Astrocyte (in vitro differentiated cells and primary cell): ENCODE data around the gene OMA1. TPM values are rescaled to one million over a fixed set of nuclear protein-coding genes. Genes with fewer than 3 reads are reported as not detected.
"Not testable (repeated sequence)": the region's sequence is repeated elsewhere in the genome, so short reads cannot be mapped to it uniquely, and the experiment has no call there.

Source experiments
- DNase-seq: peaks from one replicate; pipeline ENCODE4 v3.0.0-alpha.2; 2010; ENCODE audit warnings: low read depth
- FAIRE-seq: peaks from 2 replicates; lab custom pipeline; 2011; peaks lifted over from hg19 to GRCh38; lab: Jason Lieb, UNC
- H2AFZ ChIP-seq: 2 replicates; pipeline ENCODE4 v1.6.0; 2012; ENCODE audit warnings: low read depth, low read length, inconsistent platforms
- H3K27ac ChIP-seq: 2 replicates; pipeline ENCODE4 v1.5.1; 2011; ENCODE audit warnings: low read depth, low read length, inconsistent platforms
- H3K27me3 ChIP-seq: 2 replicates; pipeline ENCODE4 v1.6.0; 2011; ENCODE audit warnings: low read length, inconsistent platforms; ENCODE audit not compliant: insufficient read depth
- H3K36me3 ChIP-seq: 2 replicates; pipeline ENCODE4 v1.5.1; 2011; ENCODE audit warnings: low read length, inconsistent platforms; ENCODE audit not compliant: insufficient read depth
- H3K4me1 ChIP-seq: 2 replicates; pipeline ENCODE4 v1.5.1; 2011; ENCODE audit warnings: low read length, inconsistent platforms; ENCODE audit not compliant: insufficient read depth
- H3K4me2 ChIP-seq: 2 replicates; pipeline ENCODE4 v1.6.0; 2012; ENCODE audit warnings: low read length, inconsistent platforms
- H3K4me3 ChIP-seq: 2 replicates; pipeline ENCODE4 v1.5.1; 2011; ENCODE audit warnings: low read depth, mild to moderate bottlenecking, low read length, inconsistent platforms; ENCODE audit not compliant: insufficient read depth
- H3K79me2 ChIP-seq: 2 replicates; pipeline ENCODE4 v1.6.0; 2012; ENCODE audit warnings: mild to moderate bottlenecking, low read length, inconsistent platforms; ENCODE audit not compliant: insufficient read depth
- H3K9ac ChIP-seq: 2 replicates; pipeline ENCODE4 v1.6.0; 2012; ENCODE audit warnings: mild to moderate bottlenecking, low read length, inconsistent platforms
- H3K9me3 ChIP-seq: 2 replicates; pipeline ENCODE4 v1.5.1; 2012; ENCODE audit warnings: low read depth, mild to moderate bottlenecking, low read length, inconsistent platforms; ENCODE audit not compliant: insufficient read depth
- H4K20me1 ChIP-seq: 2 replicates; pipeline ENCODE4 v1.6.0; 2012; ENCODE audit warnings: low read length, inconsistent platforms; ENCODE audit not compliant: insufficient read depth
- H3K27ac Mint-ChIP-seq: one replicate; pipeline ENCODE4 v1.8.0; 2021; ENCODE audit warnings: mild to moderate bottlenecking, mixed read lengths; ENCODE audit not compliant: unreplicated experiment
- H3K27me3 Mint-ChIP-seq: one replicate; pipeline ENCODE4 v1.8.0; 2021; ENCODE audit warnings: low read depth, mixed read lengths; ENCODE audit not compliant: unreplicated experiment
- H3K36me3 Mint-ChIP-seq: one replicate; pipeline ENCODE4 v1.8.0; 2021; ENCODE audit warnings: low read depth, mixed read lengths; ENCODE audit not compliant: unreplicated experiment
- H3K4me1 Mint-ChIP-seq: one replicate; pipeline ENCODE4 v1.8.0; 2021; ENCODE audit warnings: low read depth, mixed read lengths; ENCODE audit not compliant: unreplicated experiment
- H3K4me3 Mint-ChIP-seq: one replicate; pipeline ENCODE4 v1.8.0; 2021; ENCODE audit warnings: mild to moderate bottlenecking, moderate library complexity, mixed read lengths; ENCODE audit not compliant: unreplicated experiment
- H3K9me3 Mint-ChIP-seq: one replicate; pipeline ENCODE4 v1.8.0; 2021; ENCODE audit warnings: mild to moderate bottlenecking, mixed read lengths; ENCODE audit not compliant: unreplicated experiment
- EZH2 ChIP-seq: IDR thresholded peaks from 2 replicates; pipeline ENCODE4 v1.6.1; 2012; ENCODE audit warnings: mild to moderate bottlenecking, low read length, inconsistent platforms; ENCODE audit not compliant: insufficient read depth
- total RNA-seq: library from RNA; stranded (reverse); gene quantifications from 2 replicates; pipeline ENCODE4 v1.2.1, GENCODE V29; 2021
- TF ChIP-seq, protein P1 (sequence below): IDR thresholded peaks from 2 replicates; pipeline ENCODE4 v1.5.1; 2011; ENCODE audit warnings: low read depth, mild to moderate bottlenecking, inconsistent platforms, low read length, moderate library complexity; ENCODE audit not compliant: insufficient read depth

Gene OMA1
- total RNA-seq, 1 donor from 2014 or later: 5.1 TPM

GRCh38 chr1:58549291-58549690 lies 2.8 kb upstream of the OMA1 start:
- H3K4me1 Mint-ChIP-seq, DNase-seq, H3K9me3 Mint-ChIP-seq, H3K79me2 ChIP-seq, H3K4me3 Mint-ChIP-seq, H3K27ac Mint-ChIP-seq, H2AFZ ChIP-seq, H3K36me3 Mint-ChIP-seq, H3K4me3 ChIP-seq, H3K4me1 ChIP-seq, H3K27me3 Mint-ChIP-seq, H3K27ac ChIP-seq, H3K36me3 ChIP-seq, FAIRE-seq, H3K9ac ChIP-seq, H4K20me1 ChIP-seq, H3K9me3 ChIP-seq, H3K27me3 ChIP-seq, H3K4me2 ChIP-seq: not testable (repeated sequence)

GRCh38 chr1:58548371-58548770 lies 1.8 kb upstream of the OMA1 start:
- H3K4me3 Mint-ChIP-seq: no peak overlapping the region
- H3K9me3 ChIP-seq: no peaks in the 10 kb centered on the region
- FAIRE-seq: no peak

DNA sequence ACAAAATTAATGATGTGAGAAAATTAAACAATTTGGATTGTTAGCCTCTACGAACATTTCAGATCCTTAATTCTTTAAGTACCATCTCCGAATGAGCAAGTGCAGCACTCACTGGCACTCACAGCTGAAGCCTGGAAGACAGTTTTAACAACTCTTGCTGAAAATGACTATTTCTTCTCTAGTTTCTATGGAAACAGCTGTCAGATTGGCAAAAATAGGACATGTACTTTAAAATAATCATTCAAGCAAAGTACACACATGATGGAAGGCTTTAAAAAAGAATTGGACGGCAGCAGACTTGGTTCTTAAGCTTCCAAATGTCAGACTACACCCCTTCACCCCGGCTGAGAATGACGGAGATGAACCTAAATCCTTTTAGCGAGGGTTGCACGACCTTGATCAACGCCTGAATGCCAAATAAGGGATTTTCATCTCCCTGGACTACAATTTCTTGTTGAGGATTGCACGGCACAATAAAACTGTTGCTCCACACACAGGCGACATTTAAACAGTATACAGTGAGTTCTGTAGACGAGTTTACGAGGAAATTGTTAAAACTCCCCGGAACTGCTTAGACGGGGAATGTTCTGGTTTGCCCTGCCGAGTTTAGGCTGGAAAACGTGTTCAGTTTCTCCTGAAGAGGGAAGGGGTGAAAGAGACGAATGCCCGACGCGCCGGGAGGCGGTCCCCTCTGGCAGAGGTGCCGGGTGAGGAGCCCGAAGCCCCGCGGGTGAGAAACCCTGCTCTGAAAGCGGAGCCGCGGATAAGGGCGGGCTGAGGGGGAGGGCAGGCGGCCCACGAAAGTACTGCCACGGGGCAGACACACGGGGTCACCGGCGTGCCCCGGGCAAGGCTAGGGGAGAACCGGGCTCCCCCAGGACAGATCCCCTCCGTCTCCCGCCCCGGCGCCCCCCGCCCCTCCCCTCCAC lies 671 bp downstream of the OMA1 start:
- Histone ChIP-seq H3K4me1 (peaks cover 6% of the 10 kb centered on the region), H3K4me2 (peak overlapping the region; percentile 92), H3K4me3 (peak overlapping the region; percentile 77), H4K20me1 (no peaks in the 10 kb centered on the region), H3K27ac (peak overlapping the region; percentile 87), H3K9me3 (no peaks in the 10 kb centered on the region), H3K27me3 (no peaks in the 10 kb centered on the region), H2AFZ (peak overlapping the region; percentile 77), H3K36me3 (no peaks in the 10 kb centered on the region), H3K9ac (peak overlapping the region; percentile 88), H3K79me2 (no peaks in the 10 kb centered on the region)
- peak overlapping the region; percentile 87 for H3K4me3 Mint-ChIP-seq
- DNase-seq (peak; percentile 50), FAIRE-seq (no peak)
- no peaks in the 10 kb centered on the region for H3K36me3 Mint-ChIP-seq
- H3K4me1 Mint-ChIP-seq: peaks cover 7% of the 10 kb centered on the region
- no peak for TF ChIP-seq EZH2
- TF ChIP-seq, protein P1, sequence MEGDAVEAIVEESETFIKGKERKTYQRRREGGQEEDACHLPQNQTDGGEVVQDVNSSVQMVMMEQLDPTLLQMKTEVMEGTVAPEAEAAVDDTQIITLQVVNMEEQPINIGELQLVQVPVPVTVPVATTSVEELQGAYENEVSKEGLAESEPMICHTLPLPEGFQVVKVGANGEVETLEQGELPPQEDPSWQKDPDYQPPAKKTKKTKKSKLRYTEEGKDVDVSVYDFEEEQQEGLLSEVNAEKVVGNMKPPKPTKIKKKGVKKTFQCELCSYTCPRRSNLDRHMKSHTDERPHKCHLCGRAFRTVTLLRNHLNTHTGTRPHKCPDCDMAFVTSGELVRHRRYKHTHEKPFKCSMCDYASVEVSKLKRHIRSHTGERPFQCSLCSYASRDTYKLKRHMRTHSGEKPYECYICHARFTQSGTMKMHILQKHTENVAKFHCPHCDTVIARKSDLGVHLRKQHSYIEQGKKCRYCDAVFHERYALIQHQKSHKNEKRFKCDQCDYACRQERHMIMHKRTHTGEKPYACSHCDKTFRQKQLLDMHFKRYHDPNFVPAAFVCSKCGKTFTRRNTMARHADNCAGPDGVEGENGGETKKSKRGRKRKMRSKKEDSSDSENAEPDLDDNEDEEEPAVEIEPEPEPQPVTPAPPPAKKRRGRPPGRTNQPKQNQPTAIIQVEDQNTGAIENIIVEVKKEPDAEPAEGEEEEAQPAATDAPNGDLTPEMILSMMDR: no peak
- H3K9me3 Mint-ChIP-seq: no peaks in the 10 kb centered on the region
- H3K27me3 Mint-ChIP-seq: no peaks in the 10 kb centered on the region
- peak overlapping the region; percentile 91 for H3K27ac Mint-ChIP-seq

More at GRCh38 chr1:58548371-58548770, 1.8 kb upstream of the OMA1 start:
- H3K4me3 ChIP-seq: no peak overlapping the region
- Mint-ChIP-seq H3K4me1 (peaks cover 7% of the 10 kb centered on the region), H3K27me3 (no peaks in the 10 kb centered on the region), H3K9me3 (no peaks in the 10 kb centered on the region), H3K36me3 (no peaks in the 10 kb centered on the region), H3K27ac (no peak overlapping the region)
- no peak overlapping the region for H3K4me2 ChIP-seq
- H3K36me3 ChIP-seq: no peaks in the 10 kb centered on the region
- no peak overlapping the region for H2AFZ ChIP-seq
- TF ChIP-seq EZH2: no peak
- TF ChIP-seq, protein P1: no peak
- H3K4me1 ChIP-seq: peaks cover 6% of the 10 kb centered on the region
- no peak overlapping the region for H3K27ac ChIP-seq
- H3K9ac ChIP-seq: no peak overlapping the region
- H3K27me3 ChIP-seq: no peaks in the 10 kb centered on the region
- DNase-seq: no peak
- no peaks in the 10 kb centered on the region for H4K20me1 ChIP-seq
- no peaks in the 10 kb centered on the region for H3K79me2 ChIP-seq
